ENCODE measurements around the gene HERPUD1. TPM values are rescaled to one million over a fixed set of nuclear protein-coding genes. Genes with fewer than 3 reads are reported as not detected.
A peak's percentile ranks its signal among the peaks of the same experiment; 100 is the strongest.
"Not testable (repeated sequence)": the region's sequence is repeated elsewhere in the genome, so short reads cannot be mapped to it uniquely, and the experiment has no call there.

The HERPUD1 gene
- total RNA-seq = 100 to 1,000 TPM; 162 to 186 TPM

- Mint-ChIP-seq H3K9me3 (no peaks in the 10 kb centered on the region), H3K4me3 (peak within 1 kb of the TSS; percentile 99), H3K4me1 (peaks cover 24% of the 10 kb centered on the region), H3K36me3 (ENCODE audit: low read depth) (peaks cover 55% of the 10 kb centered on the region), H3K27ac (peak within 1 kb of the TSS; percentile 99), H3K27me3 (no peaks in the 10 kb centered on the region)
- ATAC-seq (replicated peaks) = peak; percentile 95
Measured at GRCh38 chr16:56931892-56932720, at the start of gene HERPUD1. HERPUD1 (plus strand) TSS chr16:56932142; CDS start chr16:56932245, 103 bp downstream.

- H3K4me1 Mint-ChIP-seq = no peaks in the 10 kb centered on the region
- H3K27me3 Mint-ChIP-seq = no peaks in the 10 kb centered on the region
- H3K4me3 Mint-ChIP-seq = no peak overlapping the region
- H3K27ac Mint-ChIP-seq = no peak overlapping the region
- ATAC-seq (replicated peaks) = no peak
- H3K9me3 Mint-ChIP-seq = no peaks in the 10 kb centered on the region
- no peaks in the 10 kb centered on the region for H3K36me3 Mint-ChIP-seq (ENCODE audit: low read depth)
Measured at GRCh38 chr16:56883586-56883985, 48.4 kb upstream of the HERPUD1 start.

- Mint-ChIP-seq H3K27me3 (no peaks in the 10 kb centered on the region), H3K4me3 (no peak overlapping the region), H3K36me3 (ENCODE audit: low read depth) (no peaks in the 10 kb centered on the region), H3K27ac (no peak overlapping the region), H3K4me1 (no peaks in the 10 kb centered on the region), H3K9me3 (no peaks in the 10 kb centered on the region)
- no peak for ATAC-seq (replicated peaks)
Measured at GRCh38 chr16:56884026-56884582, 47.8 kb upstream of the HERPUD1 start.

GRCh38 chr16:56884929-56885328, 47.0 kb upstream of the HERPUD1 start:
- not testable (repeated sequence) for H3K4me1 Mint-ChIP-seq; ATAC-seq (replicated peaks); H3K4me3 Mint-ChIP-seq; H3K27me3 Mint-ChIP-seq; H3K27ac Mint-ChIP-seq; H3K9me3 Mint-ChIP-seq; H3K36me3 Mint-ChIP-seq (ENCODE audit: low read depth)

GRCh38 chr16:56885446-56886162, 46.3 kb upstream of the HERPUD1 start:
- no peaks in the 10 kb centered on the region for H3K36me3 Mint-ChIP-seq (ENCODE audit: low read depth)
- H3K4me3 Mint-ChIP-seq = no peak overlapping the region
- no peak for ATAC-seq (replicated peaks)
- H3K9me3 Mint-ChIP-seq = no peaks in the 10 kb centered on the region
- H3K27me3 Mint-ChIP-seq = no peaks in the 10 kb centered on the region
- H3K27ac Mint-ChIP-seq = no peak overlapping the region
- H3K4me1 Mint-ChIP-seq = no peaks in the 10 kb centered on the region

- H3K9me3 Mint-ChIP-seq = no peaks in the 10 kb centered on the region
- H3K4me1 Mint-ChIP-seq = no peaks in the 10 kb centered on the region
- no peak overlapping the region for H3K27ac Mint-ChIP-seq
- no peaks in the 10 kb centered on the region for H3K27me3 Mint-ChIP-seq
- no peak overlapping the region for H3K4me3 Mint-ChIP-seq
- no peak for ATAC-seq (replicated peaks)
- H3K36me3 Mint-ChIP-seq (ENCODE audit: low read depth) = no peaks in the 10 kb centered on the region
Measured at GRCh38 chr16:56886296-56886695, 45.6 kb upstream of the HERPUD1 start.

- no peaks in the 10 kb centered on the region for H3K27me3 Mint-ChIP-seq
- no peaks in the 10 kb centered on the region for H3K36me3 Mint-ChIP-seq (ENCODE audit: low read depth)
- H3K9me3 Mint-ChIP-seq = no peaks in the 10 kb centered on the region
- no peak for ATAC-seq (replicated peaks)
- H3K27ac Mint-ChIP-seq = no peak overlapping the region
- H3K4me1 Mint-ChIP-seq = no peaks in the 10 kb centered on the region
- no peak overlapping the region for H3K4me3 Mint-ChIP-seq
Measured at GRCh38 chr16:56886826-56887225, 45.1 kb upstream of the HERPUD1 start.

GRCh38 chr16:56888806-56889205, 43.1 kb upstream of the HERPUD1 start:
- Mint-ChIP-seq H3K27ac (no peak overlapping the region), H3K9me3 (no peaks in the 10 kb centered on the region), H3K4me1 (no peaks in the 10 kb centered on the region), H3K36me3 (ENCODE audit: low read depth) (no peaks in the 10 kb centered on the region), H3K4me3 (no peak overlapping the region), H3K27me3 (no peaks in the 10 kb centered on the region)
- no peak for ATAC-seq (replicated peaks)

- no peak overlapping the region for H3K27ac Mint-ChIP-seq
- no peaks in the 10 kb centered on the region for H3K36me3 Mint-ChIP-seq (ENCODE audit: low read depth)
- H3K27me3 Mint-ChIP-seq = no peaks in the 10 kb centered on the region
- no peak overlapping the region for H3K4me3 Mint-ChIP-seq
- no peaks in the 10 kb centered on the region for H3K9me3 Mint-ChIP-seq
- H3K4me1 Mint-ChIP-seq = no peaks in the 10 kb centered on the region
- no peak for ATAC-seq (replicated peaks)
Measured at GRCh38 chr16:56889206-56889605, 42.7 kb upstream of the HERPUD1 start.

GRCh38 chr16:56891685-56892084, 40.3 kb upstream of the HERPUD1 start:
- Mint-ChIP-seq H3K27me3 (no peaks in the 10 kb centered on the region), H3K27ac (no peak overlapping the region), H3K36me3 (ENCODE audit: low read depth) (no peaks in the 10 kb centered on the region), H3K9me3 (no peaks in the 10 kb centered on the region), H3K4me3 (no peak overlapping the region), H3K4me1 (no peaks in the 10 kb centered on the region)
- ATAC-seq (replicated peaks) = no peak

- Mint-ChIP-seq H3K4me1 (no peaks in the 10 kb centered on the region), H3K4me3 (no peak overlapping the region), H3K36me3 (ENCODE audit: low read depth) (no peaks in the 10 kb centered on the region), H3K9me3 (no peaks in the 10 kb centered on the region), H3K27me3 (no peaks in the 10 kb centered on the region), H3K27ac (no peak overlapping the region)
- no peak for ATAC-seq (replicated peaks)
Measured at GRCh38 chr16:56892705-56893104, 39.2 kb upstream of the HERPUD1 start.

- Mint-ChIP-seq H3K4me1 (peaks cover 5% of the 10 kb centered on the region), H3K36me3 (ENCODE audit: low read depth) (no peaks in the 10 kb centered on the region)
- ATAC-seq (replicated peaks) = no peak
Measured at GRCh38 chr16:56894331-56894917, 37.5 kb upstream of the HERPUD1 start.

GRCh38 chr16:56895813-56896212, 36.1 kb upstream of the HERPUD1 start:
- no peak for ATAC-seq (replicated peaks)
- Mint-ChIP-seq H3K27ac (no peak overlapping the region), H3K4me1 (peaks cover 12% of the 10 kb centered on the region), H3K36me3 (ENCODE audit: low read depth) (no peaks in the 10 kb centered on the region), H3K9me3 (no peaks in the 10 kb centered on the region), H3K4me3 (no peak overlapping the region), H3K27me3 (no peaks in the 10 kb centered on the region)

More at GRCh38 chr16:56894331-56894917, 37.5 kb upstream of the HERPUD1 start:
- H3K27ac Mint-ChIP-seq = no peak overlapping the region
- H3K4me3 Mint-ChIP-seq = no peak overlapping the region
- H3K27me3 Mint-ChIP-seq = no peaks in the 10 kb centered on the region
- no peaks in the 10 kb centered on the region for H3K9me3 Mint-ChIP-seq

- Mint-ChIP-seq H3K36me3 (ENCODE audit: low read depth) (no peaks in the 10 kb centered on the region), H3K9me3 (no peaks in the 10 kb centered on the region), H3K27ac (no peak overlapping the region), H3K4me3 (no peak overlapping the region), H3K27me3 (peaks cover 4% of the 10 kb centered on the region), H3K4me1 (peaks cover 16% of the 10 kb centered on the region)
- no peak for ATAC-seq (replicated peaks)
Measured at GRCh38 chr16:56896244-56896643, 35.7 kb upstream of the HERPUD1 start.

Data from activated T-helper 17 cell treated with anti-CD3 and anti-CD28 coated beads, Interleukin-2, amount 50 U/mL, for 72 hours (primary cell).